Calu3 (cell line): ENCODE results near the gene MRFAP1. TPM values are rescaled to one million over a fixed set of nuclear protein-coding genes. Genes with fewer than 3 reads are reported as not detected.

ENCODE experiments used
- BruUV-seq: library from RNA; stranded (reverse); fragments of 400-500 nt; replicated peaks from 2 replicates; lab custom pipeline; 2021; lab: Mats Ljungman, UMichigan
- CTCF ChIA-PET: fragments of 300-600 bp; sonication (Branson Sonifier 250); formaldehyde crosslinking; loops from one replicate; lab custom pipeline; 2022; ENCODE audit warnings: antibody characterized with exemption; lab: Charles Lee
- DNase-seq: peaks from one replicate; pipeline ENCODE4 v3.0.0; 2022
- H3K27ac Mint-ChIP-seq: one replicate; pipeline ENCODE4 v1.8.0; 2022; ENCODE audit warnings: mixed read lengths; ENCODE audit not compliant: unreplicated experiment
- H3K27me3 Mint-ChIP-seq: one replicate; pipeline ENCODE4 v1.8.0; 2022; ENCODE audit warnings: mixed read lengths; ENCODE audit not compliant: unreplicated experiment
- H3K36me3 Mint-ChIP-seq: one replicate; pipeline ENCODE4 v1.8.0; 2022; ENCODE audit warnings: mild to moderate bottlenecking, moderate library complexity, mixed read lengths; ENCODE audit not compliant: insufficient read depth, unreplicated experiment
- H3K4me1 Mint-ChIP-seq: one replicate; pipeline ENCODE4 v1.8.0; 2022; ENCODE audit warnings: mild to moderate bottlenecking, low read depth, mixed read lengths; ENCODE audit not compliant: unreplicated experiment
- H3K4me3 Mint-ChIP-seq: one replicate; pipeline ENCODE4 v1.8.0; 2022; ENCODE audit warnings: mild to moderate bottlenecking, low read depth, moderate library complexity, mixed read lengths; ENCODE audit not compliant: unreplicated experiment
- H3K9me3 Mint-ChIP-seq: one replicate; pipeline ENCODE4 v1.8.0; 2022; ENCODE audit warnings: low read depth, mixed read lengths; ENCODE audit not compliant: unreplicated experiment
- intact Hi-C: fragments of 100-400 bp; cut with micrococcal nuclease; formaldehyde crosslinking; loops from one replicate; pipeline ENCODE4 v1.10.0; 2022; ENCODE audit not compliant: unreplicated experiment
- total RNA-seq: library from RNA; stranded (reverse); gene quantifications from 2 replicates; pipeline ENCODE4 v1.2.3, GENCODE V29; 2022
- TF ChIP-seq, protein P1 (sequence below): fragments of 200-600 bp; IDR thresholded peaks from one replicate; pipeline ENCODE4 v1.8.0; 2022; ENCODE audit warnings: antibody characterized with exemption; ENCODE audit not compliant: unreplicated experiment

MRFAP1 gene
- total RNA-seq, 1 experiment from 2014 or later, result 151 TPM

- Mint-ChIP-seq H3K4me1 (no peaks in the 10 kb centered on the region), H3K36me3 (no peaks in the 10 kb centered on the region), H3K27ac (no peak overlapping the region), H3K27me3 (no peaks in the 10 kb centered on the region), H3K9me3 (no peaks in the 10 kb centered on the region), H3K4me3 (no peak overlapping the region)
- intact Hi-C loops, result no loop called here
- BruUV-seq, result no TSS peak
- no peak for DNase-seq
- TF ChIP-seq, protein P1, sequence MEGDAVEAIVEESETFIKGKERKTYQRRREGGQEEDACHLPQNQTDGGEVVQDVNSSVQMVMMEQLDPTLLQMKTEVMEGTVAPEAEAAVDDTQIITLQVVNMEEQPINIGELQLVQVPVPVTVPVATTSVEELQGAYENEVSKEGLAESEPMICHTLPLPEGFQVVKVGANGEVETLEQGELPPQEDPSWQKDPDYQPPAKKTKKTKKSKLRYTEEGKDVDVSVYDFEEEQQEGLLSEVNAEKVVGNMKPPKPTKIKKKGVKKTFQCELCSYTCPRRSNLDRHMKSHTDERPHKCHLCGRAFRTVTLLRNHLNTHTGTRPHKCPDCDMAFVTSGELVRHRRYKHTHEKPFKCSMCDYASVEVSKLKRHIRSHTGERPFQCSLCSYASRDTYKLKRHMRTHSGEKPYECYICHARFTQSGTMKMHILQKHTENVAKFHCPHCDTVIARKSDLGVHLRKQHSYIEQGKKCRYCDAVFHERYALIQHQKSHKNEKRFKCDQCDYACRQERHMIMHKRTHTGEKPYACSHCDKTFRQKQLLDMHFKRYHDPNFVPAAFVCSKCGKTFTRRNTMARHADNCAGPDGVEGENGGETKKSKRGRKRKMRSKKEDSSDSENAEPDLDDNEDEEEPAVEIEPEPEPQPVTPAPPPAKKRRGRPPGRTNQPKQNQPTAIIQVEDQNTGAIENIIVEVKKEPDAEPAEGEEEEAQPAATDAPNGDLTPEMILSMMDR, result no peak
- CTCF ChIA-PET, result interaction anchor here (0.6 to 1.0 kb wide), 2 partner anchors 68 to 419 kb away, joined by 3 to 5 read pairs; no protein-coding TSS in a partner anchor
Measured at GRCh38 chr4:6619466-6620255, 20.8 kb upstream of the MRFAP1 start.

DNA sequence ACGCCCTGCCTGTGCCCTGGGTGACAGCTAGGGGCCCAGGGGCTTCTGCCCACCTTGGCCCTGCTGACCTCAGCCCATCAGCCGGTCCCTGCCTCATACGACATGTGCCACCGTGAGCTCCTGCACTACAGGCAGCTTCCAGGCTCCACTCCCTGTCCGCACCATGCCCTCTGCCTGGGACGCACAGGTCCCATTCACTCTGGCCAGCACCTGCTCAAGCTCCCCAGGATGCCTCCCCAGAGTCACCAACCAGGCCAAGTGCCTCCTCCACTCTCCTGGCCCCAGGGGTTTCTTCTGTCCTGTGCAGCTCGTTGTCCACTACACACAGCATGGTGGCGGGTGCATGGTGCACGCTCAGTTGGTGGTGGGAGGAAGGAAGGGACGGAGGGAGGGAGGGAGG is 20.2 kb upstream of the MRFAP1 start:
- Mint-ChIP-seq H3K27ac (no peak overlapping the region), H3K36me3 (no peaks in the 10 kb centered on the region), H3K4me1 (no peaks in the 10 kb centered on the region), H3K27me3 (no peaks in the 10 kb centered on the region), H3K9me3 (no peaks in the 10 kb centered on the region), H3K4me3 (no peak overlapping the region)
- CTCF ChIA-PET, result interaction anchor here (1.0 kb wide), 1 partner anchor 68 kb away, joined by 5 read pairs; no protein-coding TSS in a partner anchor
- TF ChIP-seq, protein P1, result no peak
- DNase-seq, result no peak
- intact Hi-C loops, result no loop called here
- no TSS peak for BruUV-seq

DNA sequence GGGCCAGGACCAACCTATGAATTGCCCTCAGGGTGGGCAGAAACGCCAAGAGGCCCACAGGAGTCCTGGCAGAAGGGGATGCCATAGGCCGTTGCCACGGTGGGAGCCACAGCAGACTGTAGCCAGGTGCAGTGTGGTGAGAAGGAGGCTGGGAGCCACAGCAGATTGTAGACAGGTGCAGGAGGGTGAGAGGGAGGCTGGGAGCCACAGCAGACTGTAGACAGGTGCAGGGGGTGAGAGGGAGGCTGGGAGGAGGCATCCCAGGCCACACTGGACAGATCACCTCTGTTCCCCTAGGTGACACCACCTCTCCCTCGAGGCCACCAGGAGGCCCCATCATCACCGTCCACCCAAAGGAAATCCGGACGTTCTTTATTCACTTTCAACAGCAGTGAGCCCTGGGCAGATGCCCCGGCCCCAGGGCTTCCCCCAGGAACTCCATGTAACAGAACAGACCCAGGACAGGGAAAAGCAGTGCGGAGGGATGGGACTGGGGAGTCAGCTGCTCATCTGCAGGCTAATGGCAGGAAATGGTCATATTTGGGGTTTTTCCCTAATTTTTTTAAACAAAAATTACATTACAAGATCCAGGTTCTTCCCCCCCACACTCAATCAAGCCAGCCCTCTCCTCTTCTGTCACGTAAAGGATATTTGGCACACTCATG is 19.5 kb upstream of the MRFAP1 start:
- Mint-ChIP-seq H3K36me3 (no peaks in the 10 kb centered on the region), H3K4me3 (no peak overlapping the region), H3K4me1 (no peaks in the 10 kb centered on the region), H3K9me3 (no peaks in the 10 kb centered on the region), H3K27me3 (no peaks in the 10 kb centered on the region), H3K27ac (no peak overlapping the region)
- DNase-seq, result no peak
- no TSS peak for BruUV-seq
- intact Hi-C loops, result no loop called here
- CTCF ChIA-PET, result no interaction called here
- TF ChIP-seq, protein P1, result no peak

GRCh38 chr4:6621556-6621927 is 18.9 kb upstream of the MRFAP1 start:
- CTCF ChIA-PET, result no interaction called here
- Mint-ChIP-seq H3K36me3 (no peaks in the 10 kb centered on the region), H3K27ac (no peak overlapping the region), H3K4me1 (no peaks in the 10 kb centered on the region), H3K4me3 (no peak overlapping the region), H3K9me3 (no peaks in the 10 kb centered on the region), H3K27me3 (no peaks in the 10 kb centered on the region)
- BruUV-seq, result no TSS peak
- TF ChIP-seq, protein P1, result no peak
- DNase-seq, result no peak
- intact Hi-C loops, result no loop called here
